Jurkat, Clone E6-1 (cell line): ENCODE data around the gene KCNG4.

Source experiments
- DNase-seq: peaks from one replicate; pipeline ENCODE4 v3.0.0-alpha.2; 2011; ENCODE audit warnings: low read depth, low spot score
- H3K4me3 ChIP-seq: 2 replicates; pipeline ENCODE4 v1.5.1; 2011; ENCODE audit warnings: mild to moderate bottlenecking, low read length, control low read depth, moderate library complexity

KCNG4 gene

DNA sequence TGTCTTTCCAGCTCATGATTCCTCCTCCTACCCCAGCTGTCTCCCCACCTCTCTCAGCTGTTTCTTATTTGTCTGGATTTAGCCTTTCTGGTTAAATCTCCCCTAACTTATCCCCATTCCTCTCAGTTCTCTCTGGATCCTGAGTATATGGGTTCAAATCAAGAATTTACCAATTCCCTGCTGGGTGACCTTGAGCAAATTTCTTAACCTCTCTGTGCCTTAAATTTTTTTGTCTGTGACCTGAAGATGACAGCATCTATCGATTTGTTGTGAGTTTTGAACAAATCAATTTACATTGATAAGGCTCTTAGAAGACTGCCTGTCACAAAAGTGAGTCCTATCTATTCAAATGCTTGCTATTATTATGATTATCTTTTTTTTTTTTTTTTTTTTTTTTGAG lies 2.0 kb upstream of the KCNG4 start:
- no peak for DNase-seq
- no peak overlapping the region for H3K4me3 ChIP-seq

- H3K4me3 ChIP-seq: no peak overlapping the region
These were observed 643 bp upstream of the KCNG4 start for GRCh38 chr16:84240455-84240854.

DNA sequence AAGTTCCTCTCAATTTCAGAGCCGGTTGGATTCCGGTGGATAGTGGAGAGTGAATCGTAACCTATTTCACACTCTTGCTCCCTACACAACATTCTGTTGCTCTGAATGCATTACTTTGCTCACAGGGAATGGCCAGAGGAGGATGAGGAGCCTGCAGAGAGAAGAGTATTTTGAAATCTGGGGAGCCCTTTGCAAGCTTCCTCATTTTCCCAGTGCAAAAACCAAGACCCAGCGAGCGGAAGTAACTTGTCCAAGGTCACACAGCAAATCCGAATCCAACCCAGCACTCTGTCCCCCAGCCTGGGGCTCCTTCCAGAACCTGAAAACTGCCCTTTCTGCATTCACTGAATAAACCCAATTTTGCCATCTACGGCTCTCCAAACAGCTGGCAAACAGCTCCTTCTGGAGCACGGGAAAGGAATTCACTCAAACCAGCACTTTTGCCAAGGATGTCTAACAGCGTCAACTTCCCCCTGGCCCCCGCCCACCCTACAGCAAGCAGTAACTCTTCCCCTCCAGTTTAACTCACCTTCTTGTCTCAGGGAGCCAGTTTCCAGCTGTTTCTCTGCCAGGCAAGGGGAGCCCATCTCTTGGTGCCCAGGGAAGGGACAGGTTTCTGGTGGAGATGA lies 557 bp downstream of the KCNG4 start:
- no peak for DNase-seq
- no peak overlapping the region for H3K4me3 ChIP-seq

More at GRCh38 chr16:84240455-84240854, 643 bp upstream of the KCNG4 start:
- no peak for DNase-seq

GRCh38 chr16:84237994-84238750 lies 1.6 kb downstream of the KCNG4 start:
- H3K4me3 ChIP-seq: no peak overlapping the region
- no peak for DNase-seq

DNA sequence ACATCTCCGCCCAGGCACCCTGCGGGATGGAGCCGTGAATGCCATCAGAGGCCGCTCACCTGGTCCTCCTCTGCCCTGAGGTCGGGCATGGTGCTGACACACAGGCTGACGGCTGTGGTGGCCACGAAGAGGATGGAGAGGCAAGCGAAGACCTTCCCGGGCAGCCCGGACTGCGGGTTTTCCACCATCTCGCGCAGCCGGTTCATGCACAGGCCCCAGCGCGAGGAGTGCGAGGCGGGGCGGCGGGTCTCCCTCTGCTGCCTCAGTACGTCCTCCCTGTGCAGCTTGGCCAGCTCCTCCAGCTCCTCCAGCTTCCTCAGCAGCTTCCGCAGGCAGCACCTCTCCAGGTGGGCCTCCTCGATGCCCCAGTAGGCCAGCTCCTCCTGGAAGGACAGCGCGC lies 3.1 kb downstream of the KCNG4 start:
- H3K4me3 ChIP-seq: no peak overlapping the region
- DNase-seq: no peak

DNA sequence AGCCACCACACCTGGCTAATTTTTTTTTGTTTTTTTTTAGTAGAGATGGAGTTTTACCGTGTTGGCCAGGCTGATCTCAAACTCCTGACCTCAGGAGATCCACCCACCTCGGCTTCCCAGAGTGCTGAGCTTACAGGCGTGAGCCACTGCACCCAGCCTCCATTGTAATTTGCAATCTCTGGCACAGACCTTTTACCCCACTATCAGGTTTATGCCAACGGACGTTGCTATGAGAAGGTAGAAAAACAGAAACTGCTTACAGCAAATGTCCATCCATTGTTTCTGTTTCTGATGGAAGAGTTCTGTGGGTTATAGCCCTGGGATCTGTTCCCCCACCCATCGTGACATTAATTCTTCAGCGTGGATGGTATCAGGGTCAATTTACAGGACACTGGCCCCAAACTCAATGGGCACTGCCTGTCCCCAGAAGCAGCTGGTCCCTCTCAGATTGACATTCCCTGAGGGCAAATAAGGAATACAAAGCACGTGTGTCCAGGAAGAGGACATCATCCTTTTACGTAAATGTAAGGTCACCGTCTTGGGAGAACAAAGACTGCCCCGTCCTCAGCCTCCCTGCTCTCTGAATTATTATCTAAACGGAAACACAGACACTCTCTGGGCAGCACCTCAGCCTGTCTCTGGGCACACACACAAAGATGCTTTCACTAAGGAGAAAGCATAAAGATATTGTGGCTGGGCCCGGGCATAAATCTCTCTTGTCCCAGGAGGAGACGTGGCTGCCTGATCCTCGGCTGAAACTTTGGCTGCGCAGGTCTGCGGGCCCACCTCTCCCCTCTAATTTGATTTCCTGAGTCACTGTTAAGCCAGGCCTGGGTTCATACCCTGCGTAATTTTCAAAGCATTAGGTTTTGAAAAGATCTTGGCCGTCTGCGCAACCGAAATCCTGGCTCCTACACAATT lies 5.2 kb downstream of the KCNG4 start:
- no peak overlapping the region for H3K4me3 ChIP-seq
- no peak for DNase-seq

- DNase-seq: no peak
These were observed 6.1 kb downstream of the KCNG4 start for GRCh38 chr16:84233748-84234147.

DNA sequence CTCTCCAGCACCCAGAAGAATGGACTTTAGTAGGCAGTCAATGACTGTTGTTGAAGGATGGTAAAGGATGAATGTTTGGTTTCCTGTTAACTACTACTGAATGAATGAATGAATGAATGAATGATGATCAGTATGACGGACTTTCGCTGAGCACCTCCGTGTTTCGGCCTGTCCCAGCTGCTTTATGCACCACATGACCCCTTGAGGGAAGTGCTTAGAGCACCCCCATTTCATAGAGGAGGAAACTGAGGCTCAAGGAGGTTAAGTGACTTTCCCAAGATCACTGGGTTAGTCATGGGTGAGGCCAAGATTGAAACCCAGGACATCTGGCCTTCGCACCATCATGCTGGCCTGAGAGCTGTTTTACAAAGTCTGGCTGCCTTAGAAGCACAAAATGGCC lies 6.8 kb downstream of the KCNG4 start:
- H3K4me3 ChIP-seq: no peak overlapping the region
- no peak for DNase-seq

More at GRCh38 chr16:84233748-84234147, 6.1 kb downstream of the KCNG4 start:
- H3K4me3 ChIP-seq: no peak overlapping the region

GRCh38 chr16:84232060-84232459 lies 7.8 kb downstream of the KCNG4 start:
- no peak overlapping the region for H3K4me3 ChIP-seq
- no peak for DNase-seq

GRCh38 chr16:84229471-84229870 lies 10.3 kb downstream of the KCNG4 start:
- no peak for DNase-seq
- H3K4me3 ChIP-seq: no peak overlapping the region

DNA sequence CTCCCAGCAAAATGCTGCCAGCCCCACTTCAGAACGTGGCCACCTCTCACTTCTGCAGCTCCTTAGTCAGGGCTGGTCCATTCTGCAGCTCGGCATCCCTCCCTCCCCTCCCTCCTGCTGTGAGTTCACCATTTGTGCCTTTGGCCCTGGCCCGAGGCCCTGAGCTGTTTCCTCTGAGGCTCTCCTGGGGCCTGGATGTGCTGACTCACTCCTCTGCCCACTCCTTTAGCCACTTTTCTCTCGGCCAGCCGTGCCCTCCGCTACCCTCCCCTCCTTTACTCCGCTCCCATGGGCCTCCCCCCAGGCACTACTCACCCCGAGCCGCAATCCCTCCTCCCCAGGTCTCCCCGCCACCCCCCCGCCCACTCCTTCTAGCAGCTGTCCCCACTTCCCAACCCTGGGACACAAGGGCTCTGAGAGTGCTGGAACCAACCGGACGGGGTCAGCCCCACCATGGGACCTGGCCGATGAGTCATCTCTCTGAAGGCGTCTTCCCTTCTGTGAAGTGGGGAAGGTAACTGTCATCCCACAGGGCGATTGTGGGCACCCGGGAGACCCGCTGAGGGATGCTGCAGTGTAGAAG lies 11.5 kb downstream of the KCNG4 start:
- no peak for DNase-seq

DNA sequence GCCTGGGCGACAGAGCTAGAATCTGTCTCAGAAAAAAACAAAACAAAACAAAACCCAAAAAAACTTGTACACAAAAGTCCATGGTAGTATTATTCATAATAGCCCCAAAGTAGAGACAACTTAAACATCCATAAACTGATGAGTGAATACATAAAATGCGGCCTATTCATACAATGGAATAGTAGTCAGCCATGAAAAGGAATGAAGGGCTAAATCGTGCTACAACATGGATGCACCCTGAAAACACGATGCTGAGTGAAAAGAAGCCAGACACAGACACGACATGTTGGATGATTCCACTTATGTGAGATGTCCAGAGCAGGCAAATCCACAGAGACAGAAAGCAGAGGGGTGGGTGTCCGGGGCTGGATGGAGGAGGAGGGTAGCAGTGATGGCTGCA lies 12.3 kb downstream of the KCNG4 start:
- no peak for DNase-seq
- no peak overlapping the region for H3K4me3 ChIP-seq

More for the DNA sequence above, 11.5 kb downstream of the KCNG4 start:
- H3K4me3 ChIP-seq: no peak overlapping the region

- DNase-seq: no peak
These were observed 13.8 kb downstream of the KCNG4 start for GRCh38 chr16:84226026-84226425.

GRCh38 chr16:84225571-84225970 lies 14.2 kb downstream of the KCNG4 start:
- no peak overlapping the region for H3K4me3 ChIP-seq
- no peak for DNase-seq

More at GRCh38 chr16:84226026-84226425, 13.8 kb downstream of the KCNG4 start:
- H3K4me3 ChIP-seq: no peak overlapping the region

- H3K4me3 ChIP-seq: no peak overlapping the region
- no peak for DNase-seq
These were observed 14.7 kb downstream of the KCNG4 start for GRCh38 chr16:84225126-84225525.

DNA sequence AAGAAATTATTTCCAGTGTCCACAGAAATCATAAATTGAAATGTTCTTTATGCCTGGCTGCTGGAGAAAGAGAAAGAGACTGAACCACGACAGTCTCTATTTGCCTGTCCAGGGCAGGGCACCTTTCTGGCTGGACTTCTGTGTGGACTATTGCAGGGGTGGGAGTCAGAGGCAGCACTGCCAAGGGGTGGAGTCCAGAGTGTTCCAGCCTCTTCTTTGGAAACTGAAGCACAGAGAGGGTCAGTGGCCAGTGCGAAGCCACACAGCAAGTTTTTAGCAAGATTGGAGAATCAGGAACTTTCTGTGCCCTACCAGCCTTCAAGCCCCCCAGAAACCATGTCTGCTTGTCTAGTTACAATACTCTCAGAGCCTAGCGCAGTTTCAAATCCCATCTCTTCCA lies 15.3 kb downstream of the KCNG4 start:
- H3K4me3 ChIP-seq: no peak overlapping the region
- DNase-seq: no peak

DNA sequence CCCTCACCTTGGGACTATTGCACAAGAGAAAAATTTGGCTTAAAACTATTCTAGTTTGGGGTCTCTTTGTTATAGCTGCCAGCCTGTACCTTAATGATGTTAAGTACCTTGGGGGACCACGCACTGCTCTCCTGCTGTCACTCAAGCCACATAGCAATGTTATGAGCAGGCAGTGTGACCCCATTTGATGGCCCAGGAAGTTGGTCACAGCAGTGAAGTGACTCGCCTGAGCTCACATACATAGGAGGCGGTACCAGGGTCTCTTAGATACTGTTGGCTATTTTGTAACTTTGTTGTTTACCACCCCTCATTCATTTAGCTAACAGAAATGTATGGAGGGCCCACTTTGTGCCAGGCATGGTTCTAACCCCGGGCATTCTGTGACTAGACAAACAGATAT lies 16.4 kb downstream of the KCNG4 start:
- no peak overlapping the region for H3K4me3 ChIP-seq
- no peak for DNase-seq

DNA sequence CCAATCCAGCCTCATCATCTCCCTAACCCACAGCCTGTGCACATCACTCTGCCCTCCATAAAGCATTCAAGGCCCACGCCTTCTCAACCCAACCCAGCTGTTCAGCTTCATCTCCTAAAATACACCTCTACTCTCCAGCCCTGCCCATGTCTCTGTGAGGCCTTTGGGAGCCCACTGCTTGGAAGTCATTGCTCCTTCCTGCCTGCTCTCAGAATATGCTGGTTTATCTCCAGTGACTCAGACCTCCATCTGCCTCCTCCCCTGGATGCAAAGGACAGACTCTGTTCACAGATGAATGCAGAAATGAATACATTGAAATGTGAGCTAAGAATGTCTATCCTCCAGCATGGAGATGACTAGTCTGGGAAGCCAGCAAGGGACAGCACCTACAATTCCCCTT lies 19.0 kb downstream of the KCNG4 start:
- H3K4me3 ChIP-seq: no peak overlapping the region
- DNase-seq: no peak

GRCh38 chr16:84218956-84219355 lies 20.9 kb downstream of the KCNG4 start:
- H3K4me3 ChIP-seq: no peak overlapping the region

More at GRCh38 chr16:84218956-84219355, 20.9 kb downstream of the KCNG4 start:
- no peak for DNase-seq
